Measurements from ENCODE around the gene UBE2R2.
"Not testable (repeated sequence)": the region's sequence is repeated elsewhere in the genome, so short reads cannot be mapped to it uniquely, and the experiment has no call there.

The UBE2R2 gene

GRCh38 chr9:33795819-33796218, 21.1 kb upstream of the UBE2R2 start:
- no peak for TF ChIP-seq CTCF (conservative IDR thresholded peaks at IDR 0.05)
- H3K27ac ChIP-seq: no peak overlapping the region

GRCh38 chr9:33796679-33797078, 20.3 kb upstream of the UBE2R2 start:
- H3K27ac ChIP-seq: not testable (repeated sequence)

- no peak for TF ChIP-seq CTCF (conservative IDR thresholded peaks at IDR 0.05)
- H3K27ac ChIP-seq: no peak overlapping the region
Observed at GRCh38 chr9:33797837-33798236, 19.1 kb upstream of the UBE2R2 start.

GRCh38 chr9:33798545-33798944, 18.4 kb upstream of the UBE2R2 start:
- no peak overlapping the region for H3K27ac ChIP-seq
- no peak for TF ChIP-seq CTCF (conservative IDR thresholded peaks at IDR 0.05)

GRCh38 chr9:33799928-33800704, 16.8 kb upstream of the UBE2R2 start:
- no peak for TF ChIP-seq CTCF (conservative IDR thresholded peaks at IDR 0.05)
- H3K27ac ChIP-seq: no peak overlapping the region

- H3K27ac ChIP-seq: no peak overlapping the region
- TF ChIP-seq CTCF (conservative IDR thresholded peaks at IDR 0.05): no peak
Observed at GRCh38 chr9:33800886-33801285, 16.1 kb upstream of the UBE2R2 start.

- H3K27ac ChIP-seq: not testable (repeated sequence)
Observed at GRCh38 chr9:33801943-33802500, 14.9 kb upstream of the UBE2R2 start.

GRCh38 chr9:33804196-33804595, 12.8 kb upstream of the UBE2R2 start:
- H3K27ac ChIP-seq: not testable (repeated sequence)

- H3K27ac ChIP-seq: peak overlapping the region; percentile 61
Observed at GRCh38 chr9:33807156-33807555, 9.8 kb upstream of the UBE2R2 start.

- H3K27ac ChIP-seq: not testable (repeated sequence)
Observed at GRCh38 chr9:33808979-33809322, 8.0 kb upstream of the UBE2R2 start.

Measured in VCaP (cell line).